H1 (cell line): ENCODE data around the gene SBK1. TPM values are rescaled to one million over a fixed set of nuclear protein-coding genes. Genes with fewer than 3 reads are reported as not detected.

ENCODE experiments used
- CTCF ChIA-PET: fragments of 300-600 bp; sonication (Branson Sonifier 250); formaldehyde crosslinking; loops from one replicate; lab custom pipeline; 2021; ENCODE audit not compliant: partially characterized antibody; lab: Charles Lee
- POLR2A ChIA-PET: fragments of 300-600 bp; sonication (Branson Sonifier 250); formaldehyde crosslinking; loops from one replicate; lab custom pipeline; 2021; ENCODE audit warnings: inconsistent platforms; ENCODE audit not compliant: partially characterized antibody; lab: Charles Lee
- DNase-seq, 2 experiments: peaks; one replicate each; pipeline versions ENCODE4 v3.0.0 to v3.0.0-alpha.2; 2010 to 2022; ENCODE audit warnings: low spot score in 2 of 2, low read depth in 1 of 2, mixed read lengths in 1 of 2
- FAIRE-seq: peaks from 2 replicates; lab custom pipeline; 2011; peaks lifted over from hg19 to GRCh38; lab: Jason Lieb, UNC
- H2AFZ ChIP-seq: 2 replicates; pipeline ENCODE4 v1.8.1; 2012; ENCODE audit warnings: low read length, inconsistent platforms
- H2AK5ac ChIP-seq: 2 replicates; pipeline ENCODE4 v1.6.1; 2013; ENCODE audit warnings: low read depth, low read length
- H2BK120ac ChIP-seq: replicated peaks from 2 replicates; pipeline ENCODE3; 2013; ENCODE audit warnings: low read depth, low read length, inconsistent platforms
- H2BK12ac ChIP-seq: 2 replicates; pipeline ENCODE4 v1.6.1; 2013; ENCODE audit warnings: low read depth, low read length
- H2BK15ac ChIP-seq: 2 replicates; pipeline ENCODE4 v1.6.1; 2013; ENCODE audit warnings: low read length
- H2BK20ac ChIP-seq: 2 replicates; pipeline ENCODE4 v1.6.1; 2013; ENCODE audit warnings: low read length
- H2BK5ac ChIP-seq: 2 replicates; pipeline ENCODE4 v1.6.1; 2013; ENCODE audit warnings: low read depth, low read length
- H3K14ac ChIP-seq: 2 replicates; pipeline ENCODE4 v1.6.1; 2013; ENCODE audit warnings: inconsistent platforms; ENCODE audit not compliant: insufficient read length
- H3K18ac ChIP-seq: 2 replicates; pipeline ENCODE4 v1.6.1; 2013; ENCODE audit warnings: low read length; ENCODE audit errors: extremely low read depth
- H3K23ac ChIP-seq: 2 replicates; pipeline ENCODE4 v1.6.1; 2013; ENCODE audit warnings: inconsistent platforms; ENCODE audit not compliant: insufficient read length
- H3K23me2 ChIP-seq: 2 replicates; pipeline ENCODE4 v1.6.1; 2013; ENCODE audit warnings: low read depth, low read length
- H3K27ac ChIP-seq: 2 replicates; pipeline ENCODE4 v1.6.1; 2011; ENCODE audit warnings: low read depth, low read length, inconsistent platforms
- H3K27me3 ChIP-seq, 4 experiments: replicated peaks in 1 of 4; 1 replicate in 1 of 4; 2 replicates in 3 of 4; pipeline versions ENCODE4 v1.6.1 to v1.8.1; 2011 to 2013; ENCODE audit warnings: low read length in 3 of 4, mild to moderate bottlenecking in 3 of 4, inconsistent platforms in 2 of 4, mixed read lengths in 2 of 4, moderate library complexity in 1 of 4; ENCODE audit not compliant: control insufficient read depth in 3 of 4, insufficient read depth in 3 of 4; ENCODE audit errors: extremely low read depth in 1 of 4
- H3K36me3 ChIP-seq, 4 experiments: 2 replicates each; pipeline versions ENCODE4 v1.6.1 to v1.8.1; 2011 to 2013; ENCODE audit warnings: mild to moderate bottlenecking in 4 of 4, low read length in 3 of 4, moderate library complexity in 2 of 4, control low read depth in 1 of 4, inconsistent platforms in 1 of 4; ENCODE audit not compliant: insufficient read depth in 4 of 4, control insufficient read depth in 2 of 4
- H3K4ac ChIP-seq: replicated peaks from 2 replicates; pipeline ENCODE3; 2013; ENCODE audit warnings: low read length, low read depth, mixed read lengths, inconsistent platforms; ENCODE audit not compliant: insufficient read length
- H3K4me1 ChIP-seq, 4 experiments: replicated peaks in 1 of 4; 1 replicate in 1 of 4; 2 replicates in 3 of 4; pipeline versions ENCODE4 v1.6.1 to v1.8.1; 2011 to 2013; ENCODE audit warnings: low read length in 3 of 4, inconsistent platforms in 2 of 4, mixed read lengths in 1 of 4; ENCODE audit not compliant: insufficient read depth in 4 of 4, control insufficient read depth in 3 of 4
- H3K4me2 ChIP-seq, 2 experiments: 2 replicates each; pipeline versions ENCODE4 v1.6.1 to v1.8.1; 2011 to 2013; ENCODE audit warnings: low read depth in 2 of 2, low read length in 2 of 2, control low read depth in 1 of 2, inconsistent platforms in 1 of 2, mild to moderate bottlenecking in 1 of 2; ENCODE audit not compliant: insufficient read depth in 1 of 2
- H3K4me3 ChIP-seq, 4 experiments: fragments of 200-600, 300-600 bp in 1 of 4; sonication (generic), shearing (Covaris generic), sonication (Bioruptor Twin) in 1 of 4; 2 replicates each; pipeline versions ENCODE4 v1.5.1 to v1.8.1; 2011 to 2016; ENCODE audit warnings: low read length in 4 of 4, low read depth in 3 of 4, control low read depth in 2 of 4, inconsistent platforms in 2 of 4, mild to moderate bottlenecking in 2 of 4, mixed read lengths in 1 of 4, moderate library complexity in 1 of 4; ENCODE audit not compliant: insufficient read depth in 2 of 4; ENCODE audit errors: extremely low read depth in 1 of 4
- H3K56ac ChIP-seq: replicated peaks from 2 replicates; pipeline ENCODE3; 2013; ENCODE audit warnings: low read depth, mild to moderate bottlenecking, mixed read lengths, low read length, inconsistent platforms; ENCODE audit not compliant: insufficient read length
- H3K79me1 ChIP-seq: 2 replicates; pipeline ENCODE4 v1.6.1; 2013; ENCODE audit warnings: low read depth, low read length, control low read depth
- H3K79me2 ChIP-seq, 2 experiments: 2 replicates each; pipeline versions ENCODE4 v1.6.1 to v1.8.1; 2012 to 2013; ENCODE audit warnings: low read length in 2 of 2, mild to moderate bottlenecking in 2 of 2, inconsistent platforms in 1 of 2; ENCODE audit not compliant: insufficient read depth in 2 of 2, control insufficient read depth in 1 of 2
- H3K9ac ChIP-seq, 4 experiments: replicated peaks in 1 of 4; 1 replicate in 1 of 4; 2 replicates in 3 of 4; pipeline versions ENCODE4 v1.6.1 to v1.8.1; 2011 to 2013; ENCODE audit warnings: low read depth in 3 of 4, low read length in 3 of 4, control low read depth in 2 of 4, mild to moderate bottlenecking in 2 of 4, moderate library complexity in 2 of 4, inconsistent platforms in 1 of 4; ENCODE audit errors: extremely low read depth in 1 of 4
- H3K9me3 ChIP-seq, 2 experiments: 2 replicates each; pipeline versions ENCODE4 v1.6.1 to v1.8.1; 2012 to 2013; ENCODE audit warnings: mild to moderate bottlenecking in 2 of 2, moderate library complexity in 2 of 2, control low read depth in 1 of 2, inconsistent platforms in 1 of 2, low read depth in 1 of 2, low read length in 1 of 2, mixed read lengths in 1 of 2; ENCODE audit not compliant: insufficient read depth in 2 of 2
- H4K20me1 ChIP-seq, 2 experiments: replicated peaks in 1 of 2; 2 replicates each; pipeline versions ENCODE3 to v1.8.1; 2011 to 2013; ENCODE audit warnings: inconsistent platforms in 2 of 2, low read length in 2 of 2, mild to moderate bottlenecking in 1 of 2; ENCODE audit not compliant: insufficient read depth in 2 of 2, control insufficient read depth in 1 of 2
- H4K5ac ChIP-seq: 2 replicates; pipeline ENCODE4 v1.6.1; 2013; ENCODE audit warnings: low read length, low read depth, mixed read lengths, inconsistent platforms; ENCODE audit not compliant: insufficient read length
- H4K8ac ChIP-seq: 2 replicates; pipeline ENCODE4 v1.8.0; 2013; ENCODE audit warnings: mild to moderate bottlenecking, moderate library complexity, low read length, inconsistent platforms; ENCODE audit not compliant: insufficient read depth; ENCODE audit errors: extremely low read depth
- H4K91ac ChIP-seq: replicated peaks from 2 replicates; pipeline ENCODE3; 2013; ENCODE audit warnings: low read length, mixed read lengths, inconsistent platforms; ENCODE audit not compliant: insufficient read length
- CEBPB ChIP-seq: IDR thresholded peaks from 2 replicates; pipeline ENCODE4 v1.6.1; 2012; ENCODE audit warnings: low read depth, low read length
- CHD1 ChIP-seq: IDR thresholded peaks from 2 replicates; pipeline ENCODE4 v1.6.1; 2012; ENCODE audit warnings: low read depth, low read length, improper control_type of control experiment
- CTBP2 ChIP-seq: IDR thresholded peaks from 2 replicates; pipeline ENCODE4 v1.7.0; 2011; ENCODE audit warnings: borderline replicate concordance, mild to moderate bottlenecking, moderate library complexity, mixed read lengths, low read length; ENCODE audit not compliant: insufficient read depth, insufficient read length
- GTF2F1 ChIP-seq: IDR thresholded peaks from 2 replicates; pipeline ENCODE4 v1.6.1; 2012; ENCODE audit warnings: low read depth, low read length, improper control_type of control experiment, borderline replicate concordance
- KDM4A ChIP-seq: IDR thresholded peaks from one replicate; pipeline ENCODE4 v1.7.1; 2012; ENCODE audit warnings: low read depth, mild to moderate bottlenecking, moderate library complexity, low read length, inconsistent platforms; ENCODE audit not compliant: severe bottlenecking
- KDM5A ChIP-seq: fragments of 200-600 bp; IDR thresholded peaks from 2 replicates; pipeline ENCODE4 v1.7.1; 2012; ENCODE audit warnings: mild to moderate bottlenecking, low read length, inconsistent platforms, mixed read lengths
- RBBP5 ChIP-seq: IDR thresholded peaks from 2 replicates; pipeline ENCODE4 v1.7.1; 2012; ENCODE audit warnings: low read depth, mild to moderate bottlenecking, inconsistent platforms, low read length, moderate library complexity, borderline replicate concordance
- SIRT6 ChIP-seq: IDR thresholded peaks from one replicate; pipeline ENCODE4 v1.7.1; 2012; ENCODE audit warnings: low read length, inconsistent platforms
- SP4 ChIP-seq: IDR thresholded peaks from 2 replicates; pipeline ENCODE4 v1.6.1; 2012; ENCODE audit warnings: low read length, inconsistent platforms
- SUZ12 ChIP-seq: fragments of 200-600 bp; sonication (generic); IDR thresholded peaks from 2 replicates; pipeline ENCODE4 v1.6.1; 2012; ENCODE audit warnings: mild to moderate bottlenecking, inconsistent platforms, low read length, moderate library complexity, mixed read lengths
- TBP ChIP-seq: IDR thresholded peaks from 2 replicates; pipeline ENCODE4 v1.6.1; 2011; ENCODE audit warnings: low read depth, low read length, improper control_type of control experiment
- USF2 ChIP-seq: IDR thresholded peaks from 2 replicates; pipeline ENCODE4 v1.6.1; 2011; ENCODE audit warnings: low read length, improper control_type of control experiment
- WGBS, 2 experiments: shearing (Covaris generic) in 1 of 2; methylation state at CpG; one replicate each; pipeline versions ENCODE4 v1.1.6 to v1.1.7; 2013 to 2015; ENCODE audit warnings: low lambda C conversion rate in 2 of 2, mixed read lengths in 2 of 2, inconsistent platforms in 1 of 2, low coverage in 1 of 2, missing lambda C conversion rate in 1 of 2; ENCODE audit not compliant: insufficient replicate concordance in 2 of 2, insufficient coverage in 1 of 2, insufficient read length in 1 of 2; ENCODE audit errors: extremely low coverage in 1 of 2, missing lambda C conversion rate in 1 of 2; 5-methylcytosine and 5-hydroxymethylcytosine counted together
- polyA plus RNA-seq, 7 experiments: library from polyadenylated mRNA; depleted of rRNA in 3 of 7; stranded (reverse) in 5 of 7; unstranded in 2 of 7; fragments of >200 nt in 5 of 7; fragments of 200-250 nt in 2 of 7; gene quantifications; 1 replicate in 5 of 7; 2 replicates in 1 of 7; 4 replicates in 1 of 7; pipeline versions ENCODE4 v1.2.1 to v1.2.3, GENCODE V29; 2011 to 2013; ENCODE audit warnings: missing spikeins in 2 of 7, mixed read lengths in 2 of 7
- total RNA-seq: library from RNA; stranded (reverse); fragmentation: NEBNext Ultra II Directional; extraction: Animal tissue kit (Norgen Biotek cat#: 25700); gene quantifications from 2 replicates; pipeline ENCODE4 v1.2.1, GENCODE V29; 2021

Gene SBK1
- total and polyA plus RNA-seq, 2 of the 8 experiments (the other 6 are each of a cell fraction or from before 2014, with no cell fraction given), result 18.2 to 73.9 TPM

- no peak overlapping the region for H2AFZ ChIP-seq
- no peak overlapping the region for H3K27ac ChIP-seq
- no peak overlapping the region for H3K23ac ChIP-seq
- H2BK12ac ChIP-seq, result no peak overlapping the region
- no peak overlapping the region for H3K4ac ChIP-seq
- no peaks in the 10 kb centered on the region for H3K79me1 ChIP-seq
- H3K23me2 ChIP-seq, result peaks cover 2% of the 10 kb centered on the region; the same call in 1 of the 2 replicates
- H4K91ac ChIP-seq, result no peak overlapping the region
- POLR2A ChIA-PET, result interaction anchor here (1.1 kb wide), 1 partner anchor 9 kb away, joined by 5 read pairs; no protein-coding TSS in a partner anchor
- no peak overlapping the region for H2BK5ac ChIP-seq
- no peak overlapping the region for H3K56ac ChIP-seq
- H3K27me3 ChIP-seq, result peaks cover 0 to 8% (median 5%) of the 10 kb centered on the region in 4 experiments; a peak in 5 of 7 replicates
- no peak overlapping the region for H2BK120ac ChIP-seq
- H3K36me3 ChIP-seq, result no peaks in the 10 kb centered on the region
- peaks cover 0 to 8% (median 1%) of the 10 kb centered on the region in 4 experiments; a peak in 4 of 7 replicates for H3K4me1 ChIP-seq
- no peak overlapping the region for H3K14ac ChIP-seq
- no peak overlapping the region for H3K4me2 ChIP-seq
- TF ChIP-seq KDM5A (no peak), KDM4A (no peak), GTF2F1 (no peak), SIRT6 (no peak), CTBP2 (no peak), USF2 (no peak), SUZ12 (no peak), TBP (no peak), CHD1 (no peak), RBBP5 (no peak), CEBPB (no peak), SP4 (no peak)
- H3K9me3 ChIP-seq, result no peaks in the 10 kb centered on the region
- H2BK15ac ChIP-seq, result no peak overlapping the region
- no peaks in the 10 kb centered on the region for H3K79me2 ChIP-seq
- no peaks in the 10 kb centered on the region for H4K20me1 ChIP-seq
- H3K18ac ChIP-seq, result no peak overlapping the region
- FAIRE-seq, result no peak
- CTCF ChIA-PET, result no interaction called here
- no peak overlapping the region for H4K5ac ChIP-seq
- no peak overlapping the region for H3K4me3 ChIP-seq
- H4K8ac ChIP-seq, result no peak overlapping the region
- no peak overlapping the region for H2BK20ac ChIP-seq
- WGBS, 2 experiments, result 93% methylated on average over 4 of the region's 4 CpGs; no CpG with 5 or more reads in 1 of the 2 experiments
- DNase-seq, result no peak
- H3K9ac ChIP-seq, result no peak overlapping the region
- no peak overlapping the region for H2AK5ac ChIP-seq
Observed at GRCh38 chr16:28273511-28273910, 18.8 kb upstream of the SBK1 start.
